HG03558 (cell line): ENCODE data around the gene KRTAP3-3.
"Not testable (repeated sequence)": the region's sequence is repeated elsewhere in the genome, so short reads cannot be mapped to it uniquely, and the experiment has no call there.

Experiments
- ATAC-seq: cut with Tn5 transposase; IDR thresholded peaks from one replicate; pipeline ENCODE4 v1.9.1; 2021; ENCODE audit warnings: moderate number of reproducible peaks; ENCODE audit not compliant: unreplicated experiment; ENCODE audit errors: extremely low read depth

KRTAP3-3 gene

DNA sequence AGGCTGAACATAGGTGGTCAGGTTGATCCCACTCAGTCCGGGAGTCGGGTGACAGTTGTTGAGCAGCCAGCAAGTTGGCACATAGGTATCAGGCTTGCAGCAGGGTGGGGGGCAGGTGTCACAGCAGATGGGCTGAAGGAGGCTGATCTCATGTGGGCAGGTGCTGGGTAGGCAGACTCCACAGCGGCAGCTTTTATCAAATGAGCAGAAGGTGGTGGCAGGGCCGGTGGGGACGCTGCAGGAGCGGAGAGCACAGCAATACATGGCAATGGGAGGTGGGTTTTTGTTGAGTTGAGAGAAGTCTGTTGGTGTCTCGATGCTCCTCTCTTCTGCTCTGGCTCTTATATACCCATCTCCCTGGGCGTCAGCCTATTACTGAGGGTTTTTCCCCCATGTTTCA is 14.8 kb upstream of the KRTAP3-3 start, which contains the start of gene KRTAP3-1:
KRTAP3-1 (minus strand) TSS at position 318 of the 400 bp plus-strand sequence; CDS start at position 264, 54 bp downstream.
- ATAC-seq: no peak

DNA sequence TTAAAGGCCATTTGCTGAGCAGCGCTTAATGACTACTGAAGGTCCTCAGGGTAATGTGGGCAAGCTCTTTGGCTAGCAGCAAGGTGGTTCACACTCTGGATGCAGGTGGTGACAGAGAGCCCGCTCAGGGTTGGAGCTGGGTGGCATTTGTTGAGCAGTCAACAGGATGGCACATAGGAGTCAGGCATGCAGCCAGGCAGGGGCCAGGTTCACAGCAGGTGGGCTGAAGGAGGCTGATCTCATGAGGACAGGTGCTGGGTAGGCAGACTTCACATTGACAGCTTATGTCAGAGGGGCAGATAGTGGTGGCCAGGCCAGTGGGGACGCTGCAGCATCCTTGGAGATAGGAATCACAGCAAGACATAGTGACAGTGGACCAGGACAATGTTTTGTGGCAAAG is 10.4 kb upstream of the KRTAP3-3 start:
- no peak for ATAC-seq

DNA sequence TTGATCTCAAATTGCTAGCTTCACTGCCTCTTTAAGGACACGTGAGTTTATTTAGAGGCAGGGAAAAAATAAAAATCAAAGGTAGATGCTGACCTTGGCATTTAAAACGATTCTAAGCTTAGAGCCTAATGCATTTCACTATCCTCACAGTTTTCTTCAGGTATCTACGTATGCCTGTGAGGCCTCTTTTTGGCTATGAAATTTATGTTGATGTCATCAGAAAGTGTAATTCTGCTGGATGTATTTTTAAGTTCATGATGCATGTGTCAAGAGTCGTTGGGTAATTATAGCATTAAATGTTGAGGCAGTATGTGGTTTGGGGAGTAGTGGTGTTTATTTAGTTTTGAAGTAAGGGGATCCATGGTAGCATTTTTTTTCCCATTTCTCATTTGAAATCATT is 10.0 kb upstream of the KRTAP3-3 start:
- ATAC-seq: no peak

DNA sequence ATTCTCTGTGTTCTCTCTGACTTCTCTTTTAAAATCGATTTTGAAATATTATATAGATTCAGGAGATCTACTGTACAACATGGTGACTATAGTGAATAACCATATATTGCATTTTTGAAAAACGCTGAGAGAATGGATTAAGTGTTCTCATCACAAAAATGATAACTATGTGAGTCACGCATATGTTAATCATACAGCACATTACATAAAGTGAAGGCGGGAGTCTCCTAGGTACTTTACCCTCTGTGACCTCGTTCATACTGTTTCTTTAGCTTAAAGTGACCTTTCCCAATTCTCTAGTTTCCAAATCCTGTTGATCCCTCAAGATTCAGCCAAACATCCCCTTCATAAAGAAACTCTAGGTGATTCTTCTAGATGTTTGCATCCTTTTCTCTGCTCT is 8.8 kb upstream of the KRTAP3-3 start:
- no peak for ATAC-seq

DNA sequence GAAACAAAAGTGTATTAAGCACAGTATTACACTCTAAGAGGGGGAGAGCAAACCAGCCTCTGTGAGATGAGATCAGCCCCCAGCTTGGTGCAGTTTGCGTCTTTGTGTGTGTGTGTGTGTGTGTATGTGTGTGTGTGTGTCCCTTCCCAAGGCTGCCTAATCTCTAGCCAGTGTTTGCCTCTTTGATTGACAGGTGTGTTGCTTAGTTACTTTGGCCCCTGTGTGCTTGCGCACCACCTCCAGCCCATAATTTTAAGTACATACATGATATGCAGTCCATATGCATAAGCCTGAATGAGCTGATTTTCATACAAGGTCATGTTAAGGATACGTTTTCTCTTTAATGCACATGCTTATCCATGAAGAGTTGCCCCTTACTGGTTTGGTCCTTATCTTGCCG is 7.8 kb upstream of the KRTAP3-3 start:
- ATAC-seq: no peak

DNA sequence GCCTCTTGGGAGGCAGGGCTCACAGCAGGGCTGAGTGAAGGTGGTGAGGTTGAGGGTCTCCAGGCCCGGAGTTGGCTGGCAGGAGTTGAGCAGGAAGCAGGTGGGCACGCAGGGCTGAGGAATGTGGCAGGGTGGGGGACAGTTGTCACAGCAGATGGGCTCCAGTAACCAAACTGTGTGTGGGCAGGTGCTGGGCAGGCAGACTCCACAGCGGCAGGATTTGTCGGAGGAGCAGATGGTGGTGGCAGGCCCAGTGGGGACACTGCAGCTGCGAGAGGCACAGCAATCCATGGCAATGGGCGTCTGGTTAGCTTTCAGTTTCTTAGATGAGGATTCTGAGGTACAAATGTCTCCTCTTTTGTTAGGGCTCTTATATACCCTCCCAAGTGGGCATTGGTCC is 5.6 kb upstream of the KRTAP3-3 start, which contains the start of gene KRTAP3-2:
KRTAP3-2 (minus strand) TSS at position 344 of the 400 bp plus-strand sequence; CDS start at position 291, 53 bp downstream.
- ATAC-seq: not testable (repeated sequence)

DNA sequence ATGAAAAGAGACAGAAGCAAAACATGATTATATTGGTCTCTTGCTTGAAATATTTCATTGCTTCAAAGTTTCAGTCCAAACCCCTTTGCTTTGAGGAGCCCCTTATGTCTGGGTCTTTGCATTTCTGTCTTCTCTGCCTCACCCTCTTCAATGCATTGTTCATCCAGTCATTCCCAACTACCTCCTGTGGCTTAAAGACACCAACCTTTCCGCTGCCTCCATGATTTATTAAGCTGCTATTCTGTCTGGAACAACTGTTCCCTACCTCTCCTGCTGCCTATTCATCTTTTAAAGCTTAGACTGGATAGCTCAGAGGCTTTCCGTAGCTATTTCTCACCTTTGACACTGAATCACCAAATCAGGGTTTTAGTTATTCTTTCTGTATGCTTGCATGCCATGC is 3.4 kb upstream of the KRTAP3-3 start:
- no peak for ATAC-seq

DNA sequence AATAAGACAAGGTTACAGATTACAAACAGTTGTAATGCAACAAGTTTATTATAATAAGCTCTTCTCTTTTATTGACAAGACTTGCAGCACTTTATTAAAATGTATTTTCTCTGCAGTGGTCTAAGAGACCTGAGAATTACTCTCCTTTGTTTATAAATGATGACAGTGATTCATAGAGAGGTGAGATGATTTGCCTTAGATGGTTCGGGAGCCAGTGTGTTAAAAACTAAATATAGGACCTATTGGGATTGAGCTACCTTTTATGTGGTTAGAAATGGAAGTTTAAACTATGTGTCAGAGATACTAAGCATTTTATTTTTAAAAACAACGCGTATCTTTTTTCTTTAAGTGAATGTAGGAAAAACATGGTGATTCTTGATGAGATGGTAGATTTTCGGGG is 2.9 kb upstream of the KRTAP3-3 start:
- ATAC-seq: no peak

DNA sequence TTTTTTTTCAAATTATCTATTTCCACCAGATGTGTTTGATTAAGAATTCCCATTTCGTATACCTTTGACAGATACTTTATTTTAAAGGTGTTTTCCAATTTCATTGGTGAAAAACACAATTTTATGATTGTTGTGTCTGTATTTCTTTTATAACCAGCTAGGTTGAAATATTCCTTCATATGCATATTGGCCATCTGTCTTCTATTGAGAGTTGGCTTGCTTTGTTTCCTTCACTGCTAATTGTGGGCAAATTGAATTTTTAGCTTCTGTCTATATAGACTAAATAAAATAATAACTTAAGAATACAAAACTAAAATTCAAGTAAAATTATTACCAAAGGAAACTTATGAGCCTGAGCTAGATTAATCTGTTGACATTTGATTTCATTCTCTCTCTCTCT is 1.2 kb upstream of the KRTAP3-3 start:
- no peak for ATAC-seq

DNA sequence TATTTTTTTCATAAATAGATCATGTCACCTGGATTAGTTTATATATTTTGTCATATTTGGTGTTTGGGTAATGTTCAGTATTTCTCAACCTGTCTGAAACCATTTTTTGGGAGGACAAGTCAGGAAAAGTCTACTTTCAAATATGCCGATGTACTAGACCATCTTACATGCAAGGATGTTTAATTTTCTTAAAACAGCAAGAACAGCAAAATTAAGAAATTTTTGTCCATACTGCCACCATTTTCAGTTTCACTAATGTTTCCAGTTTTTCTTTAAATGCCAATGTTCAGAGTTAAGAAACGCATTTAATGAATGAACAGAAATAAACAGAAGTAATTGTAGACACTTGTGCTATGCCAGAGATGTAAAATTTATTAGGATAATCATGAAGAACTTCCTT is 880 bp downstream of the KRTAP3-3 start:
- no peak for ATAC-seq

DNA sequence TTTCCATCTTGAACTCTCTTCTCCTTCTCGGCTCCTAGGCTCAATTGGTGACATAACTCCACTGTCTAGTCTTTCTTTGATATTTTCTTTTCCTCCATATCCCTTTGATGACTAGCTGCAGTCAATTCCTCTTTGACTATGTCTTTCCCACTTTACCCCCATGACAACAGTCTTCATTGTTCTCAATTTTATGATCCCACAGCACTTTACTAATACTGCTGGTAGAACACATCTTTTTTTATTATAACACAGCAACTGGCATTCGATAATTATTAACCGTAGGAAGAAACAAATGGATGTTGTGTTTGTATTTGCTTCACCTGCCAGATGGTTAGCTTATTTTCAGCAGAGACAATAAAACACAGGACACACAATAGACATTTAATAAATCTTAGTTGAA is 1.3 kb downstream of the KRTAP3-3 start:
- ATAC-seq: no peak

DNA sequence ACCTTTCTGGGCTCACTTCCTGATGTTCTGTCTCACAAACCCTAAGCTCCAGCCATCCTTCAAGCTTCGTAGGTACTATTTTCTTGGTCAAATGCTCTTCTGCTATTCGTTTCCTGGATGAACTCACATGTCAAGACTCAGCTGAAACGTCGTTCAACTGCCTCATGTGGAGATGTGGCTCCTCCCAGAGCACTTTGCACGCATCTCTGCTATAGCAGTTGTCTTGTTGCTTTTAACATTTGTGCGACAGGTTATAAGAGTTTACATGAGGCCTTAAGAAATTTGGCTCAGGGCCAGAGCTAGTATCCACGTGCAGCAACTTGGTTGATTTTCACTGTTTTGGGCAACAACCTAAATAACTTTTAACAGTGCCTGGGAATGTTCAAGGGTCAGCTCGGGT is 7.0 kb downstream of the KRTAP3-3 start:
- ATAC-seq: no peak

DNA sequence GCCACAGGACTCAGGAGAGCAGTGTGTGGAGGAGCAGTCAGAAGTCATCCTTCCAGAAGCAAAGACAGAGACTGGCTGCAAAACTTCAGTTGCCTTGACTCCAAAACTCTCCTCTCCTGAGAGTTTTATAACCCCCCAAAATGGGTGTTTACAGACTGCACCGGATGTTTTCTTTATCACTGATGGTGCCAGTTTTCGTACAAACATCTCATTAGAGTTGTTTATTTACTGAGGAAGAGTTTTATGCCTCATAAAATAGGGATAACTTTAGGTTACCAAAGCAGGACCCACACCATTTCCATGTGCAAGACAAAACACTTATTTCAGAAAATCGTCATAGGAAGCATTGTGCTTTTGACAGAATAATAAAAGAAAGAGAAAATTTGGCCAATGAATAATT is 9.7 kb downstream of the KRTAP3-3 start, which contains the start of gene KRT40:
KRT40 (minus strand) TSS at position 101 of the 400 bp plus-strand sequence; CDS start at position 48, 53 bp downstream.
- no peak for ATAC-seq

DNA sequence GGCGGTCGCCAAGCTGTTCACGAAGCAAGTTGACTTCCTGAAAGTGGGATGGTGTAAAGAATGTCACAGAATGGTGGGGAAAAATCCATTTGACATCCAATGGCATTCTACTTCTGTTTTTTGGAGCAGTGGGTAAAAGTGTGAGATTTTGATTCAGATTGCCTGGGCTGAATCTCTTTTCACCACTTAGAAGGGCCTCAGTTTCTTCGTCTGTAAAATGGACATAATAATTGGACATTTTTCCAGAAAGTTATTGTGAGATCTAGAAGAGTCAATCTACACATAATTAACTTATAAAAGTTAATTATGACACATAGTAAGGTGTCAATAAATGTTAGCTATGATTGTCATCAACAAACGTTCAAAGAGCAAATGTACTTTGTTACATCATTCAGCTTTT is 12.8 kb downstream of the KRTAP3-3 start:
- ATAC-seq: no peak

DNA sequence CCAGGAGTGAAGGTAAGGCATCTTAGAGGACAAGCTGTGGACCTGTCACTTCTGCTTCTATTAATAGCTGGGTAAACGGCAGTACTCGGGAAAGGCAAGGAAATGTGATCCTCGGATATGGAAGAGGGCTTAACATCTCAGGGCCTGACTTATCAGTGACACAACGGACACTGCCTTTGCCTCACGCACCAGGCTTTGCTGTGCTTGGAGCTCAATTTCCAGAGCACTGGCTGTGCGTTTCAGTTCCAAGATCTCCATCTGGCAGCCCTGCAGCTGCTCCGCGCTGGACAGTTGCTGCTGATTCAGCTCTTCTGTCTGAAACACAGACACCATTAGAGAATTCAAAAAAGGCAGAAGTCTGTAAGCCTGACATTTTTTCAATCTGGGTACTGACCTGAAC is 13.4 kb downstream of the KRTAP3-3 start:
- ATAC-seq: no peak

DNA sequence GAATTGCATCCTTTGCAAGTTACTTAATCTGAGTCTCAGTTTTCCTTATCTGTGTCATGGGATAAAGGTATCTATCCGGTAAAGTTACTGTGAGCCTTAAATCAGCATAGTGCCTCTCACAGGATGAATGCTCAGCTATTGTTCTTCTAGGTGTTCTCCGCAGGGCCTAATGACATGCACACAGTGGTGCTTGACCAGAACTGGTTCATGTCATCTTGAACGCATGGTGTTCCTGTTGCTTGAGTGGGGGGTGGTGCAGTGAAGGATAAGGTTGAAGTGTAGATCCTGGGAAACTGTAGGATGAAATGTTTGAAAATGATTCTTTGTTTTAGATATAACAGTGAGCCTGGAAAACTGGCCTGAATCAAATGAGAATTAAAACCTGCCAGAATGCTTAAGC is 13.8 kb downstream of the KRTAP3-3 start:
- ATAC-seq: no peak

DNA sequence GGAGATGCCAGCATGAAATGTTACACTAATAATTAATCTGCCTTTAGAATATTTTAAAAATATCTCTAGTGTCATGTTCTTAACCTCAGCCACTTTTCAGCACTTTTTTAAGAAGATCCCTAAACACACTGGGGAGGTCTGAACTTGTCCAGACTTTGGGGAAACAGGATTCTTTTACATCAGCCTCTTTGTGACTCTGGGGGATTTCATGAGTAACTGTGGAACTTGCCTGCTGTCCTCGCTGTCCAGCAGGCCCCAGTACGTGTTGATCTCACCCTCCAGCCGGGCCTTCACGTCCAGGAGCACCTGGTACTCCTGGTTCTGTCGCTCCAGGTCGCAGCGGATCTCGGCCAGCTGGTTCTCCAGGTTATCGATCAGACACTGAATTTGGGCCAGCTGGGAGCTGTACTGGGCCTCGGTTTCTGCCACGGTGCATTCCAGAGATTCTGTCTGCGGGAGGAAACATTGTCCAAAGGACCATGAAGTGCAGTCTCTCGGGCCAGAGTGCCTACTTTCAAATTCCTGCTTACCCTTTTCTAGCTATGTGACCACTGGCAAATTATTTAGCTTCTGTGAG is 15.3 kb downstream of the KRTAP3-3 start:
- ATAC-seq: no peak

DNA sequence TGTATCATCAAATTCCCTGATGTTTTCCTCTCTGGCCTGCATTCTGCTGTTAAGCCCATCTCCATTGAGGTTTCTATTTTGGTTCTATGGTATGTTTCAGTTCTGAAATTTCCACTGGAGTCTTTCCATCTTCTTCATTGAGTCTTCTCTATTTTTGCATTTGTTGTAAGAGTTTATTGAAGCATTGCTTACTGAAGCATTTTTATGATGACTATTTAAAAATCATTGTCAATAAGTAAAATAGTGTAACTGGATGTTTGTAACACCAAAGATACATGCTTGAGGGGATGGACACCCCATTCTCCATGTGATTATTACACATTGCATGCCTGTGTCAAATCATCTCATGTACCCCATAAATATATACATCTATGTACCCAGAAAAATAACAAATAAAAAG is 18.4 kb downstream of the KRTAP3-3 start:
- no peak for ATAC-seq

DNA sequence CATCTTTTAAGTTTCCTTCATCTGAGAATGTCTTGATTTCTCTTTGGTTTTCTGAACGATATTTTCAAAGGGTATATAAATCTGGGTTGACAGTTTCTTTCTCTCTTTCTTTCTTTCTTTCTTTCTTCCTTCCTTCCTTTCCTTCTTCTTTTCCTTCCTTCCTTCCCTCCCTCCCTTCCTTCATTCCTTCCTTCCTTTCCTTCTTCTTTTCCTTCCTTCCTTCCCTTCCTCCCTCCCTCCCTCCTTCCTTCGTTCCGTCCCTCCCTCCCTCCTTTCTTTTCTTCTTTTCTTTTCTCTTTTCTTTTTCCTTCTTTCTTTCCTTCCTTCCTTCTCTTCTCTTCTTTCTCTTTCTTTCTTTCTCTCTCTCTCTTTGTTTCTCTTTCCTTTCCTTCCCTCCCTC is 19.6 kb downstream of the KRTAP3-3 start:
- no peak for ATAC-seq

DNA sequence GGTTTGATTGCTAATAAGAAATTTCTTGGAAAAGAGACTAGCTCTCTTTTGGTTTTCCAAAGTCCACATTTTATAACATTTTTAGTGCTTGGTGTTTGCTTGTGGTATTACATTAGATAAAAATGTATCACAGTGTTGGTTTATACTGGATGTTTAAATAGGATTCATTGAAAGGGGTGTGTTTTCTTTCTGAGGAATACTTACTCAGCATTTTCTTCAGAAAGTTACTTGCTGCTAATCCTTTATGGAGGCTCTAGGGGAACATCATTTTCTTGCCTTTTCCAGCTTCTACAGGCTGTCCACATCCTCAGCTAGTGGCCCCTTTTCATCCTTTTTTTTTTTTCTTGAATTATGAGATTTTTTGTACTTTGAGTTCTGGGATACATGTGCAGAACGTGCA is 26.4 kb downstream of the KRTAP3-3 start:
- no peak for ATAC-seq

DNA sequence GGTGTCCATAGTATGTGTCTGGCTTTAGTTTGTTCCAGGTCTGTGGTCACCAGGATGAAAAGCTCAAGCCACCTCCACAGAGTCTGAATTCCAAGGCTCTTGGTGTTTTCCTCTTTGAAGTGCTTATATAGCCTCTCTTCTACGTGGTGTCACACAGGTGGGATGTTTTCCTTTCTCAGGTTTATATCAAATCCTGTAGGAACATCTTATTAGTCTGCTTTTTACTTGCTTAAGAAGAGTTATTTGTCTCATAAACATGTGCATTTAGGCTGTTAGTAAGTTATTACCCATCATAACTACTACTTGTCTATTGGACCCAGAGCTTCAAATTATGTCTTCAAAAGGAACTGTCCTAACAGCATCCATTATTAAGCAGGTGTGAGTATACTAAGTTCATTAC is 27.1 kb downstream of the KRTAP3-3 start, which contains the start of gene KRT39:
KRT39 (minus strand) TSS at position 101 of the 400 bp plus-strand sequence; CDS start at position 9, 92 bp downstream.
- no peak for ATAC-seq

DNA sequence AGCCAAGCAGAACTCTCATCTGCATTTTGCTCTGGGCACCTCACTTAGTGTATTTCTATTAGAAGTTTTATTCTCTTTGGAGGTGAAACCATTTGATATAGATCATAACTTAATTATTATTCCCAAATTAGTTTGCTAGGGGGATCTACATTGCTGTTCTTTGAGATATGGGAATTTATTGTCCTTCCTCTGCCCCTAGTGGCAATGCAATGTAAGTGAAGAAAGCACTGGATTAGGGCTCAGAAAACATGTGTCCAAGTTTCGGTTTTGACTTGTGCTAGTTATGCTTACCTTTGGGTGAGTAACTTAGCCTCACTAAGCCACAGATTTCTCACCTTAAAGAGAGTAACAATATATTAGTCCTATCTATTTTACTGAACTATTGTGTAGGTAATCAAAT is 30.1 kb downstream of the KRTAP3-3 start:
- ATAC-seq: no peak
